NCI-H345 treated with DMSO at 0.1 percent for 48 hours (cell line): ENCODE results near the gene PHB1.
"Not testable (repeated sequence)": the region's sequence is repeated elsewhere in the genome, so short reads cannot be mapped to it uniquely, and the experiment has no call there.

ENCODE experiments used
- DNase-seq: peaks from one replicate; lab custom pipeline; 2025; ENCODE audit not compliant: unreplicated experiment; lab: John Stamatoyannopoulos, UW

PHB1 gene

DNA sequence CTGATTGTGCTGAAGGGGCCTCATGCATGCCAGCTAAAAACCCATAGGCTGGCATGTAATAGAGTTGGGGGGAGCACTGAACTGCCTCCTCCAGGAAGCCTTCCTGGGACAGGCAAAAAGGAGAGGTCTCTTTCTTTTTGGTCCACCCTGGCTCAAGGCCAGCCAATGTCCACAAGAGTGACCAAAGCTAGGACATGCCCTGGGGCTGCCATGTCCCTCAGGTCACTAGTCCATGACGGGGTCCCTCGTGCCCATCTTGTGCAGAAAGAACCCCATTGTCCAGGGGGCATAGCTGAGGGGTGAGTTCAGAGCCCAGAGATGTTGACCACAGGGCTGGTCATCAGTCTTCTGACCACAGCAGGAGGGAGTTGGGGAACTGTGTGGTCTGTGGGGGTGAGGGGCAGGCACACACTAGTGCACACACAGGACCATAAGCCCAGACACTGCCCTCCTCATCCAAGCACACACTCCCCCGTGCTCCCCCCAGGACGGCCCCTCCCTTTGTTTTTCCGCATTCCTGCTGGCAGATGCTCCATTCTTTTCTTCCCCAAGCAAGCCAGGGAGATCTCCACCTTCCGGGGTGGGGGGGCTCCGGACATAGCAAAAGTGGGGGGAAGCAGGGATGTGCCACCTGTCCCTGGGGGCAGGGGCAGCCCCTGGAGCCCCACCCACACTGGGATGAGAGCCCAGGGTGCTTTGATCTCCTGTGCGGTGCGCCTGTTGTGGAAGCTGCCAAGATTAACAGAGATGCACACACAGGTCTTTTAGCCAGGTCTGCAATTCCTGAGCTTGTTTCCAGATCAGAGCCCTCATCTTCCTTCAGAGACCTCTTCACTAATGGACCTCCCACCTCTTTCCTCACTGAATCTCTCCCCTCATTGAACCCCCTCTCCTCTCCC lies 25.2 kb upstream of the PHB1 start:
- no peak for DNase-seq

DNA sequence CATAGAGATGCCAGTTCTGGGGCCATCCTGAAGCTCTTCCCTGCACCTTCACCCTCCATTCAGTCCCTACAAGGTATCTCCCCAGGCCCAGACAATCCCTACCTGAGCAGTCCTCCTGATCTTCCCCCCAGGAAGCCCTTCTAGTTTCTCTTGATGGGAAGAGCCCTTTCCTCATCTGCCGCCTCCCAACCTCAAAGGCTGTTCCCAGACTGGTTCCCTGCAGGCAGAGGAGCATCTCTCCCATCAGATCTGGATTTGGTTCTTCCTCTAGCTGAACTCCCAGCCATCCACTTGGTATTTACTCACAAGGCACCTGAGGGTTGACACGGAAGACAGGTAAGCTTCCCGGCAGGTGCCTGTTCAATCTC lies 24.6 kb upstream of the PHB1 start:
- DNase-seq = no peak

GRCh38 chr17:49438436-49439278 lies 24.0 kb upstream of the PHB1 start:
- DNase-seq = no peak

DNA sequence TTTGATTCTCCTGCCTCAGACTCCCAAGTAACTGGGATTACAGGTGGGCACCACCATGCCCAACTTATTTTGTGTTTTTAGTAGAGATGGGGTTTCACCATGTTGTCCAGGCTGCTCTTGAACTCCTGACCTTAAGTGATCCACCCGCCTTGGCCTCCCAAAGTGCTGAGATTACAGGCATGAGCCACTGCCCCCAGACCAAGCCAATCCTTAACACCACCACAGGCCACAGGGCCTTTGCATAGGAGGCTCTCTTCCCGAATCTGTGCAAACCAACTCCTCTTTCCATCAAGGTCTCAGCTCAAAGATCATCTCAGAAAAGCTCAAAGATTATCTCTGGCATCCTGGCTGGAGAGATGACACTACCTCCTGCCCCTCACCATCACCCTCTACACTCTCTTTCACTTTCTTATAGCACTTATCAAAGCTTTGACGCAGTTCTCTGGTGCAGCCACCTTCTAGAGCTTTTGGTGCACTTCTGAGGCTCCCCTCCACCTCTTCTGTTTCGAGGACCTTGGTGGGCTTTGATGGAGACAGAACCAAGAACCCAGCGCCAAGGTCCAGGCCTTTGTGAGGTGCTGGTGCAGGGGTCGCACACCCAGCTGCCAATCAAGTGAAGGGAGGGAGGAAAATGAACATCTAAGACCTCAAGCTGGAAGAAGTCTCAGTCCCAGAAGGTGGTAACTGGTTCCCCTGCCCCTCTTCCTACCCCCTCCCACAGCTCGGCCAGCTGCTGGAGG lies 23.2 kb upstream of the PHB1 start:
- DNase-seq = no peak

GRCh38 chr17:49436174-49436573 lies 21.5 kb upstream of the PHB1 start:
- no peak for DNase-seq

- DNase-seq = no peak
Observed at GRCh38 chr17:49435671-49436029, 21.0 kb upstream of the PHB1 start.

- no peak for DNase-seq
Observed at GRCh38 chr17:49434821-49435670, 20.4 kb upstream of the PHB1 start.

DNA sequence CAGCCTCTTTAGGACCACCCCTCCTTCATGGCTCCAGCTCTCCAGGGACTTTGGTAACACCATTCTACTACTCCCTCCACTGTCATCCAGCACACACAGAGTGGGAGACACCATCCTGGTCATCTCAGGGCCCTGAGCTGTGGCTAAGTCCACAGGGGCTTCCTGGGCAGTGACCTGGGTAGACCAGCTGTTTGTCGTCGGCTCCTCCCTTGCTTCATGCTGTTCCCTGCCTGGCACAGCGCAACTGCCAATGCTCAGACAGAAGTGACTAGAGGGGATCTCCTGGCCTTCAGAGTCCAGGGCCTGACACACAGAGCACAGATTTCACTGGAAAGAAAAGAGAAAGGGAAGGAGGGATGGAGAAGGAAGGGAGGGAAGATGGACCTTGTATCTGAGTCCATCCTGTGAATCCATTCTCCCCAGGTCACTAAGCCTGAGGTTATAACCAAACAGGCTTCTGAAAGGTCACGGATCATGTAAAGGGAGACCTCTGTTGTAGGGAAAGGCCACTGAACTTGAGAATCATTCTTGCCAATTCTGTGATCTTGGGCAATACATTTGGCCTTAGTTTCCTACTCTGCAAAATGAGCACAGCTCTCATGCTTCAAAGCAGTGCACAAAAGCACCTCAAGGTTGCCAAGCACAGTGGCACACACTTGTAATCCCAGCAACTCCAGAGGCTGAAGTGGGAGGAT lies 18.5 kb upstream of the PHB1 start:
- no peak for DNase-seq

DNA sequence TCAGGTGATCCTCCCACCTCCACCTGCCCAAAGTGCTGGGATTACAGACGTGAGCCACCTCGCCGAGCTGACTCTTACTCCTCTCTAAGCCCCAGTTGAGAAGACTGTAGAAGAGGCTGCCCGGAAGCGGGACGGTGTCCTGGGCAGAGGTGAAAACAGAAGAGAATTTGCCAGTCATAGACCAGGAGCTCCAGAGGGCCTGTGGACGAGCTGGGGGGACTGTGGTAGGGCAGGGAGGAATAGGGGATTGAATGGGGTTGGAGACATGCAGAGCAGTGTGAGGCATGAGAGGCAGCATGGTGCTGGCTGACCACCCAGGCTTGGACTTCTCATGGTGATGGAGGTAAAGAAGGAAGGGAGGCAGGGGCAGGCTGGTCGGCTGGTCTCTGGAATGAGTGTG lies 17.1 kb upstream of the PHB1 start:
- DNase-seq = no peak

- no peak for DNase-seq
Observed at GRCh38 chr17:49425004-49425286, 10.3 kb upstream of the PHB1 start.

GRCh38 chr17:49424276-49425003 lies 9.8 kb upstream of the PHB1 start:
- DNase-seq = not testable (repeated sequence)

- DNase-seq = no peak
Observed at GRCh38 chr17:49422714-49423113, 8.0 kb upstream of the PHB1 start.

- not testable (repeated sequence) for DNase-seq
Observed at GRCh38 chr17:49419761-49420160, 5.1 kb upstream of the PHB1 start.

DNA sequence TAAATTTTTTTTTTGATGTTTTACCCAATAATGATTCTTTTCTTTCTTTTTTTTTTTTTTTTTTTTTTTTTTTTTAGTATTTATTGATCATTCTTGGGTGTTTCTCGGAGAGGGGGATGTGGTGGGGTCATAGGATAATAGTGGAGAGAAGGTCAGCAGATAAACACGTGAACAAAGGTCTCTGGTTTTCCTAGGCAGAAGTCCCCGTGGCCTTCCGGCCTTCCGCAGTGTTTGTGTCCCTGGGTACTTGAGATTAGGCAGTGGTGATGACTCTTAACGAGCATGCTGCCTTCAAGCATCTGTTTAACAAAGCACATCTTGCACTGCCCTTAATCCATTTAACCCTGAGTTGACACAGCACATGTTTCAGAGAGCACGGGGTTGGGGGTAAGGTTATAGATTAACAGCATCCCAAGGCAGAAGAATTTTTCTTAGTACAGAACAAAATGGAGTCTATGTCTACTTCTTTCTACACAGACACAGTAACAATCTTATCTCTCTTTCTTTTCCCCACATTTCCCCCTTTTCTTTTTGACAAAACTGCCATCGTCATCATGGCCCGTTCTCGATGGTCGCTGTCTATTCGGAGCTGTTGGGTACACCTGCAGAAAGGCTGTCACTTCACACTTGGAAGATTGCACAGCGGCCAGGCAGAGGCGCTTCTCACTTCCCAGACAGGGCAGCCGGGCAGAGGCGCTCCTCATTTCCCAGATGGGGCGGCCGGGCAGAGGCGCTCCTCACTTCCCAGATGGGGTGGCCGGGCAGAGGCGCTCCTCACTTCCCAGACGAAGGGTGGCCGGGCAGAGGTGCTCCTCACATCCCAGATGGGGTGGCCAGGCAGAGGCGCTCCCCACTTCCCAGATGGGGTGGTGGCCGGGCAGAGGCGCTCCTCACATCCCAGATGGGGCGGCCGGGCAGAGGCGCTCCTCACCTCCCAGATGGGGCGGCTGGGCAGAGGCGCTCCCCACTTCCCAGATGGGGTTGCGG lies 4.4 kb upstream of the PHB1 start:
- DNase-seq = not testable (repeated sequence)

DNA sequence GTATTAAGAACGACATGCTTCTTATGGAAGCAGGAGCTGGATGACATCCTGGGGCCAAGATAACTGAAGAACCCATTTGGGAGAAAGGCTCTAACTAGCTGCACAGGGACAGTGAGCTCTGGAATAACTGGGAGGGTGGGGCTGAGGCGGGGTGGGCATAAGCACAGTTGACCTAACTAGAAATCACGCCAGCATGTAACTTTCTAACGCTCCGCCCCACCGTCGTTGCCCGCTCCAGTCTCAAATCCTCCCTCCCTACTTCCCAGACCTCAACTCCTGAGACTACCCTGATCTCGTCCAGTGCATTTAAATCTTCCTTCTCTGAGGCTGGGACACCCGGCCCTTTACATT lies 436 bp downstream of the PHB1 start:
- no peak for DNase-seq

DNA sequence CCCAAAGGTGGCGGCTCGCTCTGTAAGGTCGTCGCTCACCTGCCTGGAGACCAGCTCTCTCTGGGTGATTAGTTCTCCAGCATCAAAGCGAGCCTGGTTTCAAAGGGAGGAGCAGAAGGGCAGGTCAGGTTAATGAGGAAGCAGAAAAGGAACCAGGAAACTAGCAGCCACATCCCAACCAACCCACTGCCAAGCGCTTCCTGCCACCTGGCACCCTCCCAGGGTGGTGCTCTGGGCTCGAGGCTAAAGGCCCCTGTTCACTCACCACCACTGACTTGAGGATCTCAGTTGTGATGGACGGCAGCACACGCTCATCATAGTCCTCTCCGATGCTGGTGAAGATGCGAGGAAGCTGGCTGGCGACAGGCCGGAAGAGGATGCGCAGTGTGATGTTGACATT lies 5.6 kb downstream of the PHB1 start:
- no peak for DNase-seq

DNA sequence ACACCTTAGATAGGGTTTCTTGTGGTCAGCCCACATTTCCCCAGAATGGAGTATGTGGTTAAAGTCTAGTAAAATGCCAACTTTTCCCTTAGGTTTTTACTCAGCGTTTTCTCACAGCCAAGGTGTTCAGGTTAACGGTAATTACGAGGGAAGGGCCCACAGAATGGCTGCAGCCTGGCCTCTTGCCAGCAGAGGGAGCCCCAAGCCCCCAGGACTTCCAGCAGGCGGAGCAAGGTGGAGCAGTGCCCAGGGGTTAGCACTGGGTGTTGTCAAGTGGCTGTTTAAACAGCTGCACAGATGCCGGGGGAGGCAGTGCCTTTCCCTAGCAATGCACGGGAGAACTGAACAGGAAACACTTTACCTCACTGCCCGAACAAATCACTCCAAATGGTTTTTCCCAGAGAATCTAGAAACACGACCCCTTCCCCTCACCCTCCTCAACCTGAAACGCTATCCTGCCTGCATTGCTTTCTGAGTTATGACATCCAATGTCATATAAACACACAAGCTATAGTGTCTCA lies 6.6 kb downstream of the PHB1 start:
- DNase-seq = peak; percentile 87

DNA sequence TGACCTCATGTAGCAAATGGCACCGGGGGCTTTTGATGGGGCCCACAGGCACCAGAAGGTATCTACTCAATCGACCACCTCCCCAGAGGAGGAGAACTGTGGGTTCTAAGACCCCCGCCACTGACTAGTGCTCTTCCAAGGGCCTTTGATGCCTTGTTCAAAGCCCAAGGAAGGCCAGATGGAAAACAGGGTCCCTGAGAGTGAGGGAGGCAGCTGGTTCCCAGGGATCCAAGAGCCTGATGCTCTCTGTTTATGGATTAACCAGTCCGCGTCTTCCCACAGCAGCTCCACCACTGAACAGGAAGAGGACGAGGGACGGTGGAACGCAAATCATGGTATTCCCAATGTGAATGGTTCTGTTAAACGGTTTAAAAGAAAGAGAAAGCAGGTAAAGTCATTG lies 7.6 kb downstream of the PHB1 start:
- DNase-seq = no peak
